ENCODE data around the gene NEGR1. TPM values are rescaled to one million over a fixed set of nuclear protein-coding genes. Genes with fewer than 3 reads are reported as not detected.

The NEGR1 gene
- total RNA-seq, 2 experiments from 2014 or later = not detected

DNA sequence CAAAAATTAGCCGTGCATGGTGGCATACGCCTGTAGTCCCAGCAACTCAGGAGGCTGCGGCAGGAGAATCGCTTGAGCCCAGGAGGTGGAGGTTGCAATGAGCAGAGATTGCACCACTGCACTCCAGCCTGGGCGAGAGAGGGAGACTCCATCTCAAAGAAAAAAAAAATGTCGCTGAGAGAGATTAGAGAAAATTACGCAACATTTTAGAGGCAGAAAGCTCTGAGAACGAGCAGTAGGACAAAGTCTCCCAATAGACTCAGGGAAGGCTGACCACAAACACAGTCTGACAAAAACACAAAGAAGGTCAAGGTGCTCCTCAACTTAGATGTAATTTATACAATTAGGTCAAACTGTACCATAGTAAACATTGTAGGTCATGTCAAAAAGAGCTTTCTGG lies 833.9 kb downstream of the NEGR1 start:
- intact Hi-C loops (cut with micrococcal nuclease) = no loop called here
- DNase-seq = no peak
- Mint-ChIP-seq H3K27ac (no peak overlapping the region), H3K9me3 (peaks cover 1% of the 10 kb centered on the region), H3K4me1 (ENCODE audit: low read depth) (no peaks in the 10 kb centered on the region), H3K36me3 (ENCODE audit: low read depth) (no peaks in the 10 kb centered on the region), H3K27me3 (ENCODE audit: low read depth) (no peaks in the 10 kb centered on the region), H3K4me3 (no peak overlapping the region)
- CTCF ChIA-PET = interaction anchor here (0.6 kb wide), 1 partner anchor 106 kb away, joined by 3 read pairs; no protein-coding TSS in a partner anchor

DNA sequence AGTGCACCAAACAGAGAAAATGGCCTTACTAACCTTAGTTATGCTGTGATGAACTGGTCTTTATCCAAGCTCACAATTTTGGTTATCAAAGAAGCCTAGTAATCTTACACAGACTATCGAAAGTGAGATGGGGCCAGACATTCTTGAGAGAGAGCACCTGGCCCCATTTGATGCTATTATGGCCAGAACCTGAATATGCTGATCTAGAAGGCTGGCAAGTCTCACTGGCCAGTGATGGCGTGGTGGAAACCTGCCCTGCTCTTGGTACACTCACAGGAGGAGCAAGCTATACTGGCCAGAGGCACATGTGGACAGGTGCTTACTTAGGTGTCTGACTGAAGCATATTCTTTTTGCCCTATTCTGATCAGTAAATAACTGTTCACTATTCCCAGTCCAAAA lies 843.7 kb downstream of the NEGR1 start:
- H3K4me1 Mint-ChIP-seq (ENCODE audit: low read depth) = no peaks in the 10 kb centered on the region
- no peaks in the 10 kb centered on the region for H3K36me3 Mint-ChIP-seq (ENCODE audit: low read depth)
- H3K27ac Mint-ChIP-seq = no peak overlapping the region
- DNase-seq = no peak
- peaks cover 3% of the 10 kb centered on the region for H3K9me3 Mint-ChIP-seq
- no peak overlapping the region for H3K4me3 Mint-ChIP-seq
- no peaks in the 10 kb centered on the region for H3K27me3 Mint-ChIP-seq (ENCODE audit: low read depth)
- CTCF ChIA-PET = no interaction called here
- intact Hi-C loops (cut with micrococcal nuclease) = no loop called here

DNA sequence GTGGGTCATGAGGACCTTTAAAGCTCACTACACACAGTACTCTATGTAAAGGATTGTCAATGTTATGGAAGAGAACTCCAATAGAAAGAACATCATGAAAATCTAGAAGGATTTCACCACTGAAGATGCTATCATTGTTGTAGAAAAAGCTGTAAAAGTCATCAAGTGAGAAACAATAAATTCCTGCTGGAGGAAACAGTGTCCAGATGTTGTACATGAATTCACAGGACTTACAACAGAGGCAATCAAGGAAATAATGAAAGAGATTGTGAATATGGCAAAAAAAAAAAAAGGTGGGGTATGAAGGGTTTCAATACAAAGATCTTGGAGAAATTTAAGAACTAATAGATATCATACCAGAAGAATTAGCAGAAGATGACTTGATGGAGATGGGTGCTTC lies 846.4 kb downstream of the NEGR1 start:
- Mint-ChIP-seq H3K36me3 (ENCODE audit: low read depth) (no peaks in the 10 kb centered on the region), H3K27me3 (ENCODE audit: low read depth) (no peaks in the 10 kb centered on the region), H3K4me1 (ENCODE audit: low read depth) (no peaks in the 10 kb centered on the region), H3K27ac (no peak overlapping the region), H3K4me3 (no peak overlapping the region), H3K9me3 (peaks cover 7% of the 10 kb centered on the region)
- intact Hi-C loops (cut with micrococcal nuclease) = no loop called here
- CTCF ChIA-PET = interaction anchor here (0.7 kb wide), 1 partner anchor 167 kb away, joined by 3 read pairs; no protein-coding TSS in a partner anchor
- no peak for DNase-seq

DNA sequence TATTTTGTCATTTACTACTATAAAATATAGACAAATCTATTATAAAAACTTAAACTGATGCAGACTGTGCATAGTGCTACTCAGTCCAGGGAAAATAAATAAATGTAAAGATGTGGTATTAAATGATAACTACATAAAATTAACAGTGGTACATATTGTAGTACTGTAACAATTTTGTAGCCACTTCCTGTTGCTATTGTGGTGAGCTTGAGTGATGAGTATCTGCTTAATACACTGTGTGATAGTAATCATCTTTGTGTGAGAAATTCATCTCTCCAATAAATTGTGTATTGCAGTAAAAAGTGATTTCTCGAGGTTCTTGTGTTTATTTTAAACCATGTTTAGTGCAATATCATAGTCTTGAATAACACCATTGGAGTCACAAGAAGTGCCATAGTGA lies 848.1 kb downstream of the NEGR1 start:
- intact Hi-C loops (cut with micrococcal nuclease) = no loop called here
- no peak overlapping the region for H3K27ac Mint-ChIP-seq
- no peaks in the 10 kb centered on the region for H3K27me3 Mint-ChIP-seq (ENCODE audit: low read depth)
- CTCF ChIA-PET = no interaction called here
- H3K9me3 Mint-ChIP-seq = peaks cover 7% of the 10 kb centered on the region
- no peak for DNase-seq
- no peaks in the 10 kb centered on the region for H3K36me3 Mint-ChIP-seq (ENCODE audit: low read depth)
- no peak overlapping the region for H3K4me3 Mint-ChIP-seq
- H3K4me1 Mint-ChIP-seq (ENCODE audit: low read depth) = no peaks in the 10 kb centered on the region

DNA sequence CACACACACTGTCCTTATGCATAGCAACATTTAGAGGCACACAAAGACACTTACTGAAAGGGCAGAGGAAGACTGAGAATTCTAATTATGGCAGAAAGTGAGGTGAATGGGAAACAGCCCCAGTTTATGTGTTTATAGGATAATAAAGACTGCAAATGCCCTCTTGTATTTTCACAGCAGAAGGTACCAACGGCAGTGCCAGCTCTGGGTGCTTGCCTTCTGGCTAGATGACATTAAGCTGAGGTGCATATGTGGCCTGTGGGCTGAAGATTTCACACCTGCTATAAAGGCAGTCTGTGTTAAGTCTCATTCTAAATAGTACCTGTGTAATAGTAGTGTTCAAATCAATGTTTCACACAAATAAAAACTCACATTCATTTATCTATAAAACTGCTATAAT lies 854.3 kb downstream of the NEGR1 start:
- no peaks in the 10 kb centered on the region for H3K9me3 Mint-ChIP-seq
- DNase-seq = no peak
- no peak overlapping the region for H3K4me3 Mint-ChIP-seq
- no peaks in the 10 kb centered on the region for H3K4me1 Mint-ChIP-seq (ENCODE audit: low read depth)
- CTCF ChIA-PET = no interaction called here
- intact Hi-C loops (cut with micrococcal nuclease) = no loop called here
- H3K27me3 Mint-ChIP-seq (ENCODE audit: low read depth) = no peaks in the 10 kb centered on the region
- H3K27ac Mint-ChIP-seq = no peak overlapping the region
- H3K36me3 Mint-ChIP-seq (ENCODE audit: low read depth) = no peaks in the 10 kb centered on the region

DNA sequence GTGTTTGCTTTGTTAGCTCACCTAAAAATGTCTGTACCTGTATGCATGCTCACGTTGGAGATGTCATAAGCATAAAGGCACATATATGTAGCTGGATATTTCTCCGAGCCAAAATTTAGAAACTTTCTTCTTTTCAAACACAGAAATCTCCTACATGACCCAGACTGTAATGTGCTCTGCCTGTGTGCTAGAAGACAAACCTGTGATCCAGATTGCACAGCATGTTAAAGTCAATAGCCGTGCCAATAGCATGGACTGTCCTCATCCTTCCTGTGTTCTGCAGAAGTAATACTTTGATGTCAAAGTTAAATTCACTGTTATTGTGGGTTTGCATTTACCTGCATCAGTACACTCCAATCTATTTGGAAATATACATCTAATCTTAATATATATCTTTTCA lies 855.3 kb downstream of the NEGR1 start:
- no peaks in the 10 kb centered on the region for H3K4me1 Mint-ChIP-seq (ENCODE audit: low read depth)
- H3K27me3 Mint-ChIP-seq (ENCODE audit: low read depth) = no peaks in the 10 kb centered on the region
- intact Hi-C loops (cut with micrococcal nuclease) = no loop called here
- no peaks in the 10 kb centered on the region for H3K36me3 Mint-ChIP-seq (ENCODE audit: low read depth)
- DNase-seq = no peak
- H3K27ac Mint-ChIP-seq = no peak overlapping the region
- H3K4me3 Mint-ChIP-seq = no peak overlapping the region
- CTCF ChIA-PET = no interaction called here
- H3K9me3 Mint-ChIP-seq = no peaks in the 10 kb centered on the region

DNA sequence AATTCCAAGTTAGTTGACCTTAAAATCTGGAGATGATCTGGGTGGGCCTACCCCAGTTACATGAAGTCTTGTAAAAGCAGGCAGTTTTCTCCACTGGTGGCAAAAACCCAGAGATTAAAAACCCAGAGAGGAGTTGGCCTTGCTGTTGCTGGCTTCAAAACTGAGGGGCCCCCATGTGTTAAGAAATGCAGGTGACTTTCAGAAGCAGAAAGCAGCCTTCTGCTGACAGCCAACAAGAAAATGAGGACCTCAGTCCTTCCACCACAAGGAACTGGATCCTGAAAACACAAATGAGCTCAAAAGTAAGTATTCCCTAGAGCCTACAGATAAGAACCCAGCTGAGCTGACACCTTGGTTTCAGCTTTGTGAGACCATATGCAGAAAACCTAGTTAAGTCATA lies 857.8 kb downstream of the NEGR1 start:
- DNase-seq = no peak
- Mint-ChIP-seq H3K27me3 (ENCODE audit: low read depth) (no peaks in the 10 kb centered on the region), H3K27ac (no peak overlapping the region), H3K36me3 (ENCODE audit: low read depth) (no peaks in the 10 kb centered on the region), H3K4me1 (ENCODE audit: low read depth) (no peaks in the 10 kb centered on the region), H3K9me3 (no peaks in the 10 kb centered on the region), H3K4me3 (no peak overlapping the region)
- CTCF ChIA-PET = no interaction called here
- intact Hi-C loops (cut with micrococcal nuclease) = no loop called here

DNA sequence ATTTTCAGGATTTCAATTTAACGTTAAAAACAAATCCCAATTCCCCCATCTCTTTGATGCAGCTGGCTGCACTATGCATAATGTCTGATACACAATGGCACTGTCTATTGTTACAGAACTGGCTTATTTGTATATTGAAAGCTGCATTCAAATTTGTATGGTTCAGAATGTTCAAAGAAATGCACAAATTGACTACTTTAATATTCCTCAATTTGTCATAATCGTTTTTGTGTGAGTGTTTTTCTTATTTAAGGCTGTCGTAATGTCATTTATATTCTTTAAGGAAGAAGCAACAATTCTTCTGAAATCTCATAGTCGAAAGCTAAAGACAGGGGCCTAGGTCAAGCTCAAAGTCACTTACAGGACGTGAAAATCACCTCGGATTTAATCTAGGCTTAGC lies 860.1 kb downstream of the NEGR1 start:
- no peak for DNase-seq
- Mint-ChIP-seq H3K4me1 (ENCODE audit: low read depth) (no peaks in the 10 kb centered on the region), H3K36me3 (ENCODE audit: low read depth) (no peaks in the 10 kb centered on the region), H3K9me3 (no peaks in the 10 kb centered on the region), H3K4me3 (no peak overlapping the region), H3K27ac (no peak overlapping the region), H3K27me3 (ENCODE audit: low read depth) (no peaks in the 10 kb centered on the region)
- intact Hi-C loops (cut with micrococcal nuclease) = no loop called here
- CTCF ChIA-PET = no interaction called here

DNA sequence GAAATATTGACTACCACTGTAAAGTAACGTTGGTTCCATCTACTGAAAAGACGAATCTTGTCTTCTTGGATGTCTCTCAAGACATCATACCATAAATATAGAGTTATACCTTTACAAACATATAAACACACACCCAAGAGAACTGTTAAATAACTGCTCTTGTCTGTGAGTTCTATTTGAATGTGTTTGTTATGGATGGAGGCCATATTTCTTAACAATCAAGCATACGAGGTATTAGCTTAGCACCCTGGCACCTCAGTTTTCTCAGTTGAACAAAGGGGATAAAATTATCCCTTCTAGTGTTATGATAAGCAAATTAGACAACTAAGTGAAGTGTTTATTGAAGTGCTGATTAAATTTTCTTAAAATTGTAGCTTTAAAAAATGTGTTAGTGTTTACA lies 864.9 kb downstream of the NEGR1 start:
- no peak overlapping the region for H3K27ac Mint-ChIP-seq
- DNase-seq = no peak
- no peak overlapping the region for H3K4me3 Mint-ChIP-seq
- H3K36me3 Mint-ChIP-seq (ENCODE audit: low read depth) = no peaks in the 10 kb centered on the region
- H3K27me3 Mint-ChIP-seq (ENCODE audit: low read depth) = no peaks in the 10 kb centered on the region
- intact Hi-C loops (cut with micrococcal nuclease) = no loop called here
- H3K4me1 Mint-ChIP-seq (ENCODE audit: low read depth) = no peaks in the 10 kb centered on the region
- CTCF ChIA-PET = no interaction called here
- no peaks in the 10 kb centered on the region for H3K9me3 Mint-ChIP-seq

DNA sequence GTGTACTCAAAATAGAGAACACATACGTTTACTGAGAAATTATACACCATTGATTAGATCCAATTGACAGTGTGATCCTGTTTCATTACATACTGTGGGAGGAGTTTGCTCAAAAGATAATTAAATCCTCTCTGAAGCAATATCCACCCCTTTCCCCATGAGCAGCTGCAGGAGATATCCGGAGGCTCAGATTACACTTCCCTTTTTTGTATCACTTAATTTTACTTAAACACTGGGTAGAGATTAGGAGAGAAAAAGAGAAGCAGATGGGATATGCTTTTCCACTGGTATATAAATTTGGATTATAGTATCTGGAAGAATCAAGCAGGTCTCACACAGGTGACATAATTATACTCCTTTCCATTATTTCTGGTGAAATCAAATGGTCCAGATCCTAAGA lies 868.2 kb downstream of the NEGR1 start:
- Mint-ChIP-seq H3K9me3 (no peaks in the 10 kb centered on the region), H3K4me3 (no peak overlapping the region), H3K27me3 (ENCODE audit: low read depth) (no peaks in the 10 kb centered on the region), H3K4me1 (ENCODE audit: low read depth) (no peaks in the 10 kb centered on the region), H3K27ac (no peak overlapping the region), H3K36me3 (ENCODE audit: low read depth) (no peaks in the 10 kb centered on the region)
- intact Hi-C loops (cut with micrococcal nuclease) = no loop called here
- CTCF ChIA-PET = no interaction called here
- DNase-seq = no peak

DNA sequence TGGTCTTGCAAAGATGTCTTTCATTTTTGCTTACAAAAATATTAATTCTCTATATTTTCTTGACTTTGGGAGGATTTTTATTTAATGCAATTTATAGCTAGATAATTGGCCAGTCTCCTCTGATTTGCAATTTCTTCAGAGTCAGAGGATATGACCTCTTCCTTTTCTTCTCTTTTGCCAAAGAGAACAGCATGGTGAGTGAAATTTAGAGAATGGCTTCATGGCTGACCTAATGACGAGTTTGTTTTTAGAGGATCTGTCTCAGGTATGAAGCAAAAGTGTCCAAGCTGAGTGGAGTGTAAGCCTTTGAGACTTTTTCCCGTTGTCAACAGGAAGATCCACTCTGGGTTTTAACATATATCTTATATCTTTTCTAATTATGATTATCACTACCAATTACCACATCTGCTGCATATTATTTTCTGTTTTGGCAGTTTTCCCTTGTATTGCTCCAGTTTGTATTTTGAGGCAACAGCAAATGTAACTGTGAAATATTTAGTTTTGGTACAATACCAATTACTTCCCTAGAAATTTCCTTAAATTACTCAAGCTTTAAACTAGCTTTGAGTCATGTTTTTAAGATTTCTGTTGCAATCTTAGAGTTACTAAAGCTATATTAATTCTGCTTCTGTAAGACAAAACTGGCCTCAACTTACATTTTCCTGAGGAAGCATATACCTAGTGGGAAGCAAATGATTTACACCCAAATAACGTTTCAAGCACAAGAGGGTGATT lies 868.7 kb downstream of the NEGR1 start:
- CTCF ChIA-PET = no interaction called here
- H3K4me1 Mint-ChIP-seq (ENCODE audit: low read depth) = no peaks in the 10 kb centered on the region
- H3K4me3 Mint-ChIP-seq = no peak overlapping the region
- no peaks in the 10 kb centered on the region for H3K27me3 Mint-ChIP-seq (ENCODE audit: low read depth)
- H3K36me3 Mint-ChIP-seq (ENCODE audit: low read depth) = no peaks in the 10 kb centered on the region
- intact Hi-C loops (cut with micrococcal nuclease) = no loop called here
- no peak overlapping the region for H3K27ac Mint-ChIP-seq
- no peak for DNase-seq
- H3K9me3 Mint-ChIP-seq = no peaks in the 10 kb centered on the region

DNA sequence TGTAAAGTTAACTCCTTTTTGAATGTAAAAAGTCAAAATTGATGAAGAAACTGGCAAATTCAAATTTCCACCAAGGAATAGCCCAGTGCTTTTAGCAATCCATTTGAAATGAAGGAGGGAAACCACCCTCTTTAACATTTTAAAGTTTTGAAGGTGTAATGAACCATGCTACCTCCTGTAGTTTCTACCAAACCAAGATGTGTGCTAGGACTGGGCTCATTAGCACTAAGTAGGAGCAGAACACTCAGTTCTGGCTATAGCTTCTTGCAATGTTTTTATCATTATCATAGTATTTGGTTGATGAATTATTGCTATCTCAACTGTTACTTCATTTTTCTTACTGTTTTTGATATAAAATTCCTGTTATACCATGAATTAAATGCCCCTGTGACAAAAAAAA lies 882.3 kb downstream of the NEGR1 start:
- CTCF ChIA-PET = no interaction called here
- peaks cover 6% of the 10 kb centered on the region for H3K9me3 Mint-ChIP-seq
- H3K4me1 Mint-ChIP-seq (ENCODE audit: low read depth) = no peaks in the 10 kb centered on the region
- DNase-seq = no peak
- no peak overlapping the region for H3K4me3 Mint-ChIP-seq
- no peak overlapping the region for H3K27ac Mint-ChIP-seq
- no peaks in the 10 kb centered on the region for H3K36me3 Mint-ChIP-seq (ENCODE audit: low read depth)
- no peaks in the 10 kb centered on the region for H3K27me3 Mint-ChIP-seq (ENCODE audit: low read depth)
- intact Hi-C loops (cut with micrococcal nuclease) = no loop called here

DNA sequence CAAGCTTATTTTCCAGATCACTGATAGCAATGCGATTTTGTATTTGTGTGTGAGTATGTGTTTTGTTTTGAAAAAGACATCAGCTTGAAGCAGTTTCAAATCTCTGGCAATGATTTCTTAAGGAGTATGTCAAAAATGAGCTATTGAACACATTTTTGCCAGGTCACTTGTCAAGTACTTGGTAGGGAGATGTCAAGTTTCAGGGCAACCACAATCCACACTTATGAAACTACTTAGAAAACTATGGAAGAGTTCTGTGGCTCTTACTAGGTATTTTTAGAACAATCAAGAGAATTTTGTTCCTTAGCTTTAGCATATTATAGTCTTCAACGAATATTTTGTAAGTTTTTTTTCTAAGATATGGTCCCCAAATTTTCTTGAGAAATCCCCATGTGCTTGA lies 882.7 kb downstream of the NEGR1 start:
- Mint-ChIP-seq H3K36me3 (ENCODE audit: low read depth) (no peaks in the 10 kb centered on the region), H3K27me3 (ENCODE audit: low read depth) (no peaks in the 10 kb centered on the region), H3K4me1 (ENCODE audit: low read depth) (no peaks in the 10 kb centered on the region), H3K4me3 (no peak overlapping the region), H3K27ac (no peak overlapping the region), H3K9me3 (peaks cover 6% of the 10 kb centered on the region)
- intact Hi-C loops (cut with micrococcal nuclease) = no loop called here
- DNase-seq = no peak
- CTCF ChIA-PET = no interaction called here

Measured in activated naive CD4-positive, alpha-beta T cell treated with anti-CD3 and anti-CD28 coated beads for 36 hours (primary cell).